Uterus (tissue), 4 donors: Measurements from ENCODE around the gene FUT4. TPM values are rescaled to one million over a fixed set of nuclear protein-coding genes. Genes with fewer than 3 reads are reported as not detected.

ENCODE experiments used
- DNase-seq, 2 donors: peaks; one replicate each; pipeline ENCODE4 v3.0.0-alpha.2; 2019 to 2020
- H3K27ac ChIP-seq, 2 donors: fragments of 200-600 bp; sonication (generic); 1 replicate in 1 of 2; 2 replicates in 1 of 2; pipeline ENCODE4 v1.5.1; 2016 to 2018
- H3K27me3 ChIP-seq, 2 donors: fragments of 200-600 bp; sonication (generic); one replicate each; pipeline ENCODE4 v1.5.1; 2018 to 2019; ENCODE audit warnings: control low read depth in 1 of 2
- H3K36me3 ChIP-seq, 2 donors: fragments of 200-600 bp; sonication (generic); one replicate each; pipeline ENCODE4 v1.5.1; 2019; ENCODE audit warnings: control low read depth in 1 of 2
- H3K4me1 ChIP-seq, 2 donors: fragments of 200-600 bp; sonication (generic); one replicate each; pipeline ENCODE4 v1.5.1; 2018 to 2019; ENCODE audit warnings: control low read depth in 1 of 2
- H3K4me3 ChIP-seq, 2 donors: fragments of 200-600 bp; sonication (generic); 1 replicate in 1 of 2; 2 replicates in 1 of 2; pipeline ENCODE4 v1.5.1; 2018 to 2019; ENCODE audit warnings: mild to moderate bottlenecking in 1 of 2
- H3K9me3 ChIP-seq, 2 donors: fragments of 200-600 bp; sonication (generic); one replicate each; pipeline ENCODE4 v1.5.1; 2019; ENCODE audit warnings: control low read depth in 1 of 2
- CTCF ChIP-seq, 4 experiments: fragments of 200-600 bp in 2 of 4; fragments of 450-650 bp in 2 of 4; sonication (generic) in 2 of 4; IDR thresholded peaks; one replicate each; pipeline ENCODE4 v1.5.1; 2016 to 2019; ENCODE audit warnings: antibody characterized with exemption in 4 of 4, mild to moderate bottlenecking in 2 of 4, moderate library complexity in 1 of 4
- POLR2A ChIP-seq, 2 donors: fragments of 450-650 bp; IDR thresholded peaks; one replicate each; pipeline ENCODE4 v1.6.1; 2016; ENCODE audit warnings: antibody characterized with exemption in 2 of 2, mild to moderate bottlenecking in 1 of 2, moderate library complexity in 1 of 2
- intact Hi-C: fragments of 100-400 bp; cut with DNase I; formaldehyde crosslinking; loops from one replicate; pipeline ENCODE4 v1.15.1; 2023; ENCODE audit warnings: low total_unique reads
- total RNA-seq, 4 donors: library from RNA; depleted of rRNA in 3 of 4; stranded (reverse); fragments of >200 nt in 3 of 4; gene quantifications; one replicate each; pipeline versions ENCODE4 v1.1.0 to v1.2.4, GENCODE V29; 2014 to 2023
- donor health status: DM: yes; HTN: yes; CAD: no.

The FUT4 gene
- total RNA-seq, 4 donors from 2014 or later, result 2.6 to 15.2 (median 9.2) TPM

GRCh38 chr11:94533206-94533605 lies 10.5 kb upstream of the FUT4 start:
- Histone ChIP-seq H3K27ac (no peak overlapping the region), H3K36me3 (no peaks in the 10 kb centered on the region), H3K4me1 (no peaks in the 10 kb centered on the region), H3K27me3 (no peaks in the 10 kb centered on the region), H3K9me3 (no peaks in the 10 kb centered on the region), H3K4me3 (no peak overlapping the region)
- no peak for DNase-seq
- TF ChIP-seq CTCF (IDR thresholded peaks at IDR 0.05), result no peak
- TF ChIP-seq POLR2A (IDR thresholded peaks at IDR 0.05), result no peak
- intact Hi-C loops, result no loop called here

DNA sequence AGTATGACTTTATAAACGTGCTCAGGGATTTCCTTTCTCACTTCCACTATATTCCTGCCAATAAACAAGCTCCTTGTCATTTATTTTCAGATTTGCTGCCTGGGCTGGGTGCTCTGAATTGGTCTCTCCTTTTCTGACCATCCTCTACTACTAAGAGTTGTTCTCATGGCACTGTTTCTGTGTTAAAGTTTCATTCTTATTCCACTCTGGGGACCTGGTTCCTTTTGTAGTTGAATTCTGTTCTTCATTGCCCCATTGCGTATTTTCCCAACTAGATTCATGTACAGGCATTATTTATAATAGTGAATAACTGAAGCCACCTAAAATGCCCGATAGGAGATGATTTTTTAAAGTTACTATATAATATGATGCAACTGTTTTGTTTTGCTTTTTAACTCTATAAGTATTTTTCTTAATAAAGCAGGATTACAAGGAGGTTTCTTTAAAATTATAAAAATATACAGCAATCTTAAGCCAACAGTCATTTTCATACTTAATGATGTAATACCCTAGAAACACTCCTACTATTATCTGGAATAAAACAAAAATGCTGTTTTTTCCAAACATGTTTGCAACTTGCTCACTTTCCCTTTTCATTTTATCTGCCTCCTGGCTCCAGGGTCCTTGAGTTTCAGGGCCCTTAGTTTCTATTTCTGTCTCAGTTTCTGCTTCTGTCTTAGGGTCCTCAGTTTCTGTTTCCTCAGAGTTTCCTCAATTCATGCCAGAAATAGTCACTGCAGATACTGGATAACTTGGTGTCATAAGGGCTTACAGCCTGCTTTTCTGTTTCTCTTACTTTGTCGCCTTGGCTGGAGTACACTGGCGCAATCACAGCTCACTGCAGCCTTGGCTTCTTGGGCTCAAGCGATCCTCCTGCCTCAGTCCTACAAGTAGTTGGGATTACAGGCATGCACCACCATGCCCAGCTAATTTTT lies 9.8 kb upstream of the FUT4 start:
- H3K4me3 ChIP-seq, result no peak overlapping the region
- H3K27ac ChIP-seq, result no peak overlapping the region
- H3K36me3 ChIP-seq, result no peaks in the 10 kb centered on the region
- no peaks in the 10 kb centered on the region for H3K9me3 ChIP-seq
- intact Hi-C loops, result no loop called here
- H3K4me1 ChIP-seq, result no peaks in the 10 kb centered on the region
- DNase-seq, result no peak
- no peaks in the 10 kb centered on the region for H3K27me3 ChIP-seq
- TF ChIP-seq CTCF (IDR thresholded peaks at IDR 0.05) (no peak), POLR2A (IDR thresholded peaks at IDR 0.05) (no peak)

DNA sequence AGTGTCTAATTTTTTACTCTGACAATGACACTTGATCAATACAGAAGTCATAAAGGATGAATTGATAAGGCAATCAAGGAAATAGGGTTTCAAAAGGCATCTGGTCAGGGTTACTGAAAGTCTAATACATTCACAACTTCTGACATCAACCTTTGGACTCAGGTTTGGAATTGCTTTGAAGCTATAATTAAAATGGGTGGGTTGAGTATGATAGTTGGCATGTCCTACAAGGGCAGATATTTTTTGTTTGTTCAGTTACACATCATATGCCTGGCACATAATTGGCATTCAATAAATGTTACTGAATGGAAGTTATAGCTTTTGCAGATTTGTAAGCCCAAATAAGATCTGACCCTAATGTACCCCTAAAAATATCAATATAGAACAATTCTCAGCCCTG lies 7.3 kb upstream of the FUT4 start:
- TF ChIP-seq POLR2A (IDR thresholded peaks at IDR 0.05) (no peak), CTCF (IDR thresholded peaks at IDR 0.05) (no peak)
- Histone ChIP-seq H3K4me3 (no peak overlapping the region), H3K27ac (no peak overlapping the region), H3K36me3 (no peaks in the 10 kb centered on the region), H3K9me3 (no peaks in the 10 kb centered on the region), H3K4me1 (no peaks in the 10 kb centered on the region), H3K27me3 (no peaks in the 10 kb centered on the region)
- intact Hi-C loops, result no loop called here
- no peak for DNase-seq

DNA sequence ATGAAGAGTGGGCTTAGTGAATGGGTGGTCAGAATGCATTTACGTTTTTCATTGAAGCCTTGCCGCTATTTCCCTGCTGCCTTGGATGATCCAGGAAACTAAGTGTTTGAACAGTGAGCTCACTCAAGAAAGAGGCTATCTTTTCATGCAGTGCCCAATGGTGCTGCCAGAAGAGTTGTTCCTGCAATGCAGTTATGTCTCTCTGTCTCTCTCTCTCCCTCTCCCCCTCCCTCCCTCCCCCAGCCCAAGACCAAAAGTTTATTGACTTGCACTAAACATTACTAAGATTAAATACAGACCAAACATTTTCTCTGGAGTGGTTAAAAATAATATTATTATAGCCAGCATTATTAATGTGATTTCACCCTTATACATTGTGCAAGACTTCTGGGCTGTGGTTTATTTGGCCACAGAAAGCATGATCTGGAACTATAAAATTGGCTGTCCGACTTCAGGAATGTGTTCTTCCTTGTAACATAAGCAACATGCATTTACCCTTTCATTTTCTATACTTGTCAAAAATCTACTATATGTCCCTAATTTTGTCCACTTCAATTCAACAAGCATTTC lies 6.6 kb upstream of the FUT4 start:
- Histone ChIP-seq H3K27ac (no peak overlapping the region), H3K4me1 (no peaks in the 10 kb centered on the region), H3K9me3 (no peaks in the 10 kb centered on the region), H3K27me3 (no peaks in the 10 kb centered on the region), H3K4me3 (no peak overlapping the region), H3K36me3 (no peaks in the 10 kb centered on the region)
- DNase-seq, result no peak
- TF ChIP-seq POLR2A (IDR thresholded peaks at IDR 0.05) (no peak), CTCF (IDR thresholded peaks at IDR 0.05) (no peak)
- intact Hi-C loops, result no loop called here

DNA sequence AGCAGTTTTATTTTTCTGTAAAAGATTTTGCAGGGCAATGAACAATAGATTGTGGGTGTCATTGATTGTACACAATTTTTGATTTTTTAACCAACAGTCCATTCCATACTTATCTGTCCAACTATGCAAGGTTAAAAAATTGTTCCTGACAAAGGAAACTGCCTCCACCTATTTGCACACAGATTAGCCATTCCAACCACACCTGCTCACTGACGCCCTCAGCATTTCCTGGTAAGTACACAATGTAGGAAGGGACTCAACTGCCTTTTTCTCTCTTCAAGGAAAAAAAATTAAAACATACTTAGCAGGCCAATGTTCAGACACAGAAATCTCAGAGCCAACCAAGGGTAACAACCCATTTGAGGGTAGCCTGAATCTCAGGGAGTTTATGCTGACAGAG lies 4.3 kb upstream of the FUT4 start:
- Histone ChIP-seq H3K4me1 (peaks cover 0 to 5% of the 10 kb centered on the region in 2 donors), H3K27me3 (no peaks in the 10 kb centered on the region), H3K36me3 (no peaks in the 10 kb centered on the region), H3K4me3 (no peak overlapping the region), H3K27ac (no peak overlapping the region), H3K9me3 (no peaks in the 10 kb centered on the region)
- DNase-seq, result no peak
- intact Hi-C loops, result no loop called here
- no peak for TF ChIP-seq POLR2A (IDR thresholded peaks at IDR 0.05)
- TF ChIP-seq CTCF (IDR thresholded peaks at IDR 0.05), result no peak
